Lower leg skin (tissue), 3 donors: ENCODE data around the gene LAD1.

ENCODE experiments used
- POLR2A ChIP-seq, 2 donors: fragments of 450-650 bp; IDR thresholded peaks; one replicate each; pipeline ENCODE4 v1.6.1; 2016 to 2017; ENCODE audit warnings: antibody characterized with exemption in 2 of 2, mild to moderate bottlenecking in 1 of 2, moderate library complexity in 1 of 2
- TF ChIP-seq, protein P1 (sequence below), 3 donors: fragments of 450-650 bp; IDR thresholded peaks; one replicate each; pipeline ENCODE4 v1.5.1; 2016; ENCODE audit warnings: antibody characterized with exemption in 3 of 3, mild to moderate bottlenecking in 3 of 3, moderate library complexity in 2 of 3

DNA sequence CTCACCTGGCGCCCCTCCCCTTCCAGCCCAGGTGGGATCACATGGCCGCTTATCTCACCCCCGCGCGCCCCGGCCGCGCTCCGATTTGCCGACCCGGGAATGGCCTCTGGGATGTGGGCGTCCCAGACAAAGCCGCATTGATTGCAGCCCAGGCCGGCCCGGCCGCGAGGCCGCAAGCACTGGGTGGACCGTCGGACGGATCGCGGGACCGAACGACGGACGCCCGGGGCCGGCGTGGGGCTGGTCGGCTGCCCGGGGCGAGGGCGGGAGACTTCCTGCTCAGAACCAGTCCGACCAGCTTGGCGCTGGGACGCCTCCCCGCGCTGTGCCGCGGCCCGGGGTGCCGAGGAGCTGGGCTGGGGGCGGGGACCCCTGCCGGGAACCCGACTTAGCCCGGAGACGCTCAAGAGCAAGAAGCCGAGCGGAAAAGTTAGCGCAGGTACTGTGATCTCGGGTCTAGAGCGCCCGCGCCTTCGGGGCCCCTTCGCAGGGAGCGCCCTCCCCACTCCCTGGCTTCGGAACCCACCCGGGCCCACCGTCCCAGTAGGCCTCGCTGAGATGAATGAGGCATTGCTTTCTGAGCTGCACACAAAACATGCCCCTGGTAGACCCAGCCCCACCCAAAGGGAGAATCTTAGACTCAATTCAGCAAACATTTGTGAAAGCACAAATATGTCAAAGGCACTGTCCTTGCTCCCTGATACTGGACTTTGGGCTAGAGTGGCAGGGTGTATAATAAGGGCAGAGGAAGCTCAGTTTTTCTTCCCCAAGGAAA is 415 bp upstream of the LAD1 start:
- no peak for TF ChIP-seq POLR2A (IDR thresholded peaks at IDR 0.05)
- TF ChIP-seq, protein P1, sequence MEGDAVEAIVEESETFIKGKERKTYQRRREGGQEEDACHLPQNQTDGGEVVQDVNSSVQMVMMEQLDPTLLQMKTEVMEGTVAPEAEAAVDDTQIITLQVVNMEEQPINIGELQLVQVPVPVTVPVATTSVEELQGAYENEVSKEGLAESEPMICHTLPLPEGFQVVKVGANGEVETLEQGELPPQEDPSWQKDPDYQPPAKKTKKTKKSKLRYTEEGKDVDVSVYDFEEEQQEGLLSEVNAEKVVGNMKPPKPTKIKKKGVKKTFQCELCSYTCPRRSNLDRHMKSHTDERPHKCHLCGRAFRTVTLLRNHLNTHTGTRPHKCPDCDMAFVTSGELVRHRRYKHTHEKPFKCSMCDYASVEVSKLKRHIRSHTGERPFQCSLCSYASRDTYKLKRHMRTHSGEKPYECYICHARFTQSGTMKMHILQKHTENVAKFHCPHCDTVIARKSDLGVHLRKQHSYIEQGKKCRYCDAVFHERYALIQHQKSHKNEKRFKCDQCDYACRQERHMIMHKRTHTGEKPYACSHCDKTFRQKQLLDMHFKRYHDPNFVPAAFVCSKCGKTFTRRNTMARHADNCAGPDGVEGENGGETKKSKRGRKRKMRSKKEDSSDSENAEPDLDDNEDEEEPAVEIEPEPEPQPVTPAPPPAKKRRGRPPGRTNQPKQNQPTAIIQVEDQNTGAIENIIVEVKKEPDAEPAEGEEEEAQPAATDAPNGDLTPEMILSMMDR (IDR thresholded peaks at IDR 0.05): no peak
